Measurements from ENCODE around the gene KNCN. TPM values are rescaled to one million over a fixed set of nuclear protein-coding genes. Genes with fewer than 3 reads are reported as not detected.

Gene KNCN
- total and polyA plus RNA-seq, 12 donors = 0.07 to 0.40 (median 0.24) TPM; not detected in 9

DNA sequence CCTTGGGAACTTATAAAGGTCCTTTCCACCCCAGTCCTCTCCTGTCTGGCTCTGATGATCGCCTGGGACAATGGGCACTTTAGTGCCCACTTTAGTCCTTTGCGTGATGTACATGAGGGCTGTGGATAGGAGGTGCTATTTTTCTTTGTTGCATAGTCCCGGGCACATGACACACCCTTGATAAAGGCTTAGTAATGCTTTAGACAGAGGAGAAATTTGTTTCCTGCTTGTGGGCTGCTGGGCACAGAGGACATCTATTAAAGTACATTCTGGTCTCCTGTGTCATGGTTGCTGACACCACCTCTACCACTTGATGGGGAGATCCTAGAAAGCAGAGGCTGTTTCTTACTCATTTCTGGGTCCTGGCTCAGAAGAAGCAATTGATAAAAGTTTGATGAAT, 5.4 kb upstream of the KNCN start:
- Histone ChIP-seq H3K9me3 (replicated peaks in 1 of 3) (no peaks in the 10 kb centered on the region), H3K4me3 (no peak overlapping the region), H3K36me3 (replicated peaks in 1 of 2) (peaks cover 0 to 30% of the 10 kb centered on the region in 2 donors), H3K4me1 (replicated peaks in 1 of 2) (no peaks in the 10 kb centered on the region), H3K27ac (no peak overlapping the region), H3K27me3 (no peaks in the 10 kb centered on the region)
- DNase-seq = peak in 2 of 7 donors; percentile 17 to 25
- TF ChIP-seq, protein P1, sequence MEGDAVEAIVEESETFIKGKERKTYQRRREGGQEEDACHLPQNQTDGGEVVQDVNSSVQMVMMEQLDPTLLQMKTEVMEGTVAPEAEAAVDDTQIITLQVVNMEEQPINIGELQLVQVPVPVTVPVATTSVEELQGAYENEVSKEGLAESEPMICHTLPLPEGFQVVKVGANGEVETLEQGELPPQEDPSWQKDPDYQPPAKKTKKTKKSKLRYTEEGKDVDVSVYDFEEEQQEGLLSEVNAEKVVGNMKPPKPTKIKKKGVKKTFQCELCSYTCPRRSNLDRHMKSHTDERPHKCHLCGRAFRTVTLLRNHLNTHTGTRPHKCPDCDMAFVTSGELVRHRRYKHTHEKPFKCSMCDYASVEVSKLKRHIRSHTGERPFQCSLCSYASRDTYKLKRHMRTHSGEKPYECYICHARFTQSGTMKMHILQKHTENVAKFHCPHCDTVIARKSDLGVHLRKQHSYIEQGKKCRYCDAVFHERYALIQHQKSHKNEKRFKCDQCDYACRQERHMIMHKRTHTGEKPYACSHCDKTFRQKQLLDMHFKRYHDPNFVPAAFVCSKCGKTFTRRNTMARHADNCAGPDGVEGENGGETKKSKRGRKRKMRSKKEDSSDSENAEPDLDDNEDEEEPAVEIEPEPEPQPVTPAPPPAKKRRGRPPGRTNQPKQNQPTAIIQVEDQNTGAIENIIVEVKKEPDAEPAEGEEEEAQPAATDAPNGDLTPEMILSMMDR (IDR thresholded peaks at IDR 0.05) = no peak
- no peak for TF ChIP-seq POLR2A (IDR thresholded peaks at IDR 0.05)
- intact Hi-C loops (cut with DNase I) = no loop called here
- 47 to 70% (median 68%) methylated on average over 3 of the region's 3 CpGs for WGBS, 4 donors

DNA sequence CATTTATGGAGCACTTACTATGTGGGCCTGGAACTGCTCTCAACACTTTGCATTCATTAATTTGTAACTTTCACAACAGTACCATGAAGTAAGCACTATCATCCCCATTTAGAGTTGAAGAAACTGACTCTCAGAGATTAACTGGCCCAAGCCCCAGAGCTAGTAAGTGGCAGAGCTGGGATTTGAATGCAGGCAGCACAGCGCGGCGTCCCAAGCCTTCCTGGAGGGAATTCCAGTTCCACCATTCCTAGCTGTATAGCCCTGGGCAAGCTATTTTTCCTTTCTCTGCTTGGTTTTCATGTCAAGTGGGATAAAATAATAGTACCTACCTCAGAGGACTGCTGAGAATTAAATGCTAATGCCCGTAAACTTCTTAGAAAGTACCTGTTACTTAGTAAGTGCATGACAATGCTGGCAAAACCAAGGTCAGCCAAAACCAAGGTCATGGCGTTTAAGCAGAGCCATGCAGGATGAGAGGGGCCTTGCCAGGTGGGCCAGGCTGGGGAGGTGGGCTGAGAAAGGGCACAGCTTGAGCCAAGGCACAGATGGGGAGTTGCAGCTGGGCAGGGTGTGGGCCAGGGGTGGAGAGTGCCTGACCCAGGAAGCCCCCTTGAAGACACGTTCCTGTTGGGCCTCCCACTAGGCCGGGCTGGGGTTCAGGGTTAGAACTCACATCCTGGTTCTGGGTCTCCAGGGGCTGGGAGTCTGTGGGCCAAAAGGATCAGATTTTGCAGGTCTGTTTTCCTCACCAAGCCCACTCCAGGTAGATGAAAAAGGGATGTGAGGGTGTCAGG, 4.6 kb upstream of the KNCN start:
- H3K27me3 ChIP-seq = no peaks in the 10 kb centered on the region

GRCh38 chr1:46554597-46555381, 3.3 kb upstream of the KNCN start:
- Histone ChIP-seq H3K4me1 (replicated peaks in 1 of 2) (no peaks in the 10 kb centered on the region), H3K27me3 (no peaks in the 10 kb centered on the region), H3K4me3 (no peak overlapping the region), H3K9me3 (replicated peaks in 1 of 3) (no peaks in the 10 kb centered on the region), H3K27ac (no peak overlapping the region), H3K36me3 (replicated peaks in 1 of 2) (peaks cover 0 to 10% of the 10 kb centered on the region in 2 donors)
- WGBS, 4 donors = 75 to 89% (median 87%) methylated on average over 7 to 12 of the region's 12 CpGs
- no peak for TF ChIP-seq POLR2A (IDR thresholded peaks at IDR 0.05)
- TF ChIP-seq, protein P1 (IDR thresholded peaks at IDR 0.05) = no peak
- DNase-seq = peak in 1 of 7 donors; percentile 10
- intact Hi-C loops (cut with DNase I) = no loop called here

More for the DNA sequence above, 4.6 kb upstream of the KNCN start:
- 71 to 81% (median 74%) methylated on average over 5 to 7 of the region's 7 CpGs for WGBS, 4 donors
- Histone ChIP-seq H3K4me3 (no peak overlapping the region), H3K27ac (no peak overlapping the region), H3K4me1 (replicated peaks in 1 of 2) (no peaks in the 10 kb centered on the region), H3K36me3 (replicated peaks in 1 of 2) (peaks cover 0 to 22% of the 10 kb centered on the region in 2 donors), H3K9me3 (replicated peaks in 1 of 3) (no peaks in the 10 kb centered on the region)
- intact Hi-C loops (cut with DNase I) = no loop called here
- DNase-seq = no peak
- TF ChIP-seq POLR2A (IDR thresholded peaks at IDR 0.05) = no peak
- TF ChIP-seq, protein P1 (IDR thresholded peaks at IDR 0.05) = no peak

GRCh38 chr1:46554236-46554596, 2.8 kb upstream of the KNCN start:
- 80 to 85% (median 82%) methylated on average over 4 to 6 of the region's 6 CpGs for WGBS, 4 donors
- Histone ChIP-seq H3K36me3 (replicated peaks in 1 of 2) (peaks cover 0 to 9% of the 10 kb centered on the region in 2 donors), H3K9me3 (replicated peaks in 1 of 3) (no peaks in the 10 kb centered on the region), H3K4me3 (no peak overlapping the region), H3K4me1 (replicated peaks in 1 of 2) (no peaks in the 10 kb centered on the region), H3K27me3 (no peaks in the 10 kb centered on the region), H3K27ac (no peak overlapping the region)
- peak in 1 of 7 donors; percentile 5 for DNase-seq
- TF ChIP-seq, protein P1 (IDR thresholded peaks at IDR 0.05) = no peak
- TF ChIP-seq POLR2A (IDR thresholded peaks at IDR 0.05) = no peak
- intact Hi-C loops (cut with DNase I) = no loop called here
